Measurements from ENCODE around the gene TCTA.

The TCTA gene

DNA sequence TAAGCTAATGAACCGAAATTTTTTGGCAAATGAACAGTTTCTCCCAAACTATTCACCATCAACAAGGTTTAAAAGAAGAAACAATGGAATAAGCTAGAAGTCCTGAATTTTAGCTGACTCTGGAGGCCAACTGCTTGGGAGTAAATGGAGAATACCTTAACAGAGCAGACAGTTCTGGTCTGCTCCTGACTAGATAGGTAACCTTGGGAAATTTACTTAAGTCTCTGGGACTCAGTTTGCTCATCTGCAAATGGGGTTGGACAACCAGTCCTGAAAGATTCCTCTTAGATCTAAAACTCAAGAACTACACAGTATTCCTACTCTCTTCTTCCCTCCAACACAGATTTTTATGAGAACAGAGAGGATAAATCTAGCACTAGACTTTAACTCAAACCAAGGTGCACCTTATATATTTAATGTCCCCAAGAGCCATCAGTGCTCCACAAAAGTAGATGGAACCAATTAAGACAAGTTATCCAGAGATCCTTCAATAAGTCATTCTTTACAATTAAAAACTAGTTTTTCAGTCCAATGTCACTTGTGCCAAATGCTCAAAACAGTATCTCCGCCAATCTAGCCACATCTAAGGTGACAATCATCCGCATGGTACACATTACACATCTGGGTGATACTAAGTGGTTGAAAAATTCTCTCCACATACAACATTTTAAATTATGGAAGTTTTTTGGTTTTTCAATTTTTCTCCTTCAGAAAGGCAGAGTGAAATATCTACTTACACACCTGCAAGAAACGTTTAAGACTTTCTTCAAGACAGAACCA lies 2.0 kb upstream of the TCTA start:
- no peak for TF ChIP-seq FOXM1 (IDR thresholded peaks at IDR 0.05; ENCODE audit: borderline replicate concordance, low read depth)

DNA sequence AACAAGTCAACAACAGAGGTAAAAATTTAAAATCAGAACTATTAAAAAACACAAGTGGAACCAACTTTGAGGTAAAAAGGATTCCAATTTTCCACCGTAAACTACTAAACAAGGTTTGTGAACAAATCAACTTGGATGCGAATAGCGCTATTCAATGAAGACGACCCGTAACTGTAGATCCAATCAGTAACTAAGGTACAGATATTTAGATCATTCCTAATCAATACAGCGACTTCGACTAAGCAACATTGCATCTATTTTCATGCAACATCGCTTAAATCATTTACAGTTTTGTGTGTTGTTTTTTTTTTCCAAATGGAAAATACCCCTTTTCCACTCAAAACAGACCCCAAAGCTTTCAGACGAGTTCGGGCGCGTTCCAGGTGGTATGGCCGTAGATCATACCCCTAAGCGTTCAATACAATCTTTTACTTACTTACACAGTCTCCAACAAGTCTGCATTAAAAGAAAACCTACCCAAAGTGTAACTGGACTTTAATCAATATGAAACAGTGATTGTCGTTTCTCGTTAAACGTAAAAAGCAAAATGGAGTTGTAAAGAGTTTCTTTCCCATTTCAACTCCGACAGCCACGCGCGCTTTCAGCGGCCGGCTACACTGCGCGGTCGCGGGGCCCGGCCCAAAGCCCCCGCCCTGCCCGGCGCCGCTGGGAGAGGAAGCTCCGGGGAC lies 1.2 kb upstream of the TCTA start:
- TF ChIP-seq, protein P1, sequence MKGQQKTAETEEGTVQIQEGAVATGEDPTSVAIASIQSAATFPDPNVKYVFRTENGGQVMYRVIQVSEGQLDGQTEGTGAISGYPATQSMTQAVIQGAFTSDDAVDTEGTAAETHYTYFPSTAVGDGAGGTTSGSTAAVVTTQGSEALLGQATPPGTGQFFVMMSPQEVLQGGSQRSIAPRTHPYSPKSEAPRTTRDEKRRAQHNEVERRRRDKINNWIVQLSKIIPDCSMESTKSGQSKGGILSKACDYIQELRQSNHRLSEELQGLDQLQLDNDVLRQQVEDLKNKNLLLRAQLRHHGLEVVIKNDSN (IDR thresholded peaks at IDR 0.05) = 0 out of 2 replicates have a peak, but pooled peaks have one; percentile 2
- TF ChIP-seq CREB1 (IDR thresholded peaks at IDR 0.05; ENCODE audit: low read depth) = no peak
- TF ChIP-seq YY1 (IDR thresholded peaks at IDR 0.05; ENCODE audit: low read depth) = 0 out of 2 replicates have a peak, but pooled peaks have one; percentile 2
- TF ChIP-seq, protein P2, sequence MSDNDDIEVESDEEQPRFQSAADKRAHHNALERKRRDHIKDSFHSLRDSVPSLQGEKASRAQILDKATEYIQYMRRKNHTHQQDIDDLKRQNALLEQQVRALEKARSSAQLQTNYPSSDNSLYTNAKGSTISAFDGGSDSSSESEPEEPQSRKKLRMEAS (IDR thresholded peaks at IDR 0.05) = 0 out of 2 replicates have a peak, but pooled peaks have one; percentile 38

DNA sequence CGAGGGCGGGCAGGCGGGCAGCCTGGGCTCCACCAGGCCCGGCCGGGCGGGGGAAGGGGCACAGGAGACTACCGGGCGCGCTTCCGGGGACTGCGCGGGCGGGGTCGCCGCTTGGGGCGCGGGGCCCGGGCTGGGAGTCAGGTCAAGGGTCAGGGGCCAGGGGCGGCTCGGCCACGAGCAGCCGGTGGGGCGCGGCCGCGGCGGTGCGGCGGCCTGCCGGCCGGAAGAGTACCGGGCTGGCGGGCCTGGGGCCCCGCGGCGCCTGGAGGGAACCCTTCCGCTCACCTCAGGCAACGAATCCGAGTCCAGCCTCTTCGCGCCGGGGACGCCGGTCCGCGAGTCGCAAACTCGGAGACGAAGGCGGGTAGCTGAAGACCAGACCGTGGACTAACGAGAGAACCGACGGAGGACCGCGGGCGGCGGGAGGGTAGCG lies 672 bp upstream of the TCTA start:
- TF ChIP-seq TAF1 (IDR thresholded peaks at IDR 0.05; ENCODE audit: low read depth) (no peak), EP300 (IDR thresholded peaks at IDR 0.05; ENCODE audit: borderline replicate concordance) (no peak; the same call in 1 of the 2 replicates), YY1 (IDR thresholded peaks at IDR 0.05; ENCODE audit: low read depth) (0 out of 2 replicates have a peak, but pooled peaks have one; percentile 7)

DNA sequence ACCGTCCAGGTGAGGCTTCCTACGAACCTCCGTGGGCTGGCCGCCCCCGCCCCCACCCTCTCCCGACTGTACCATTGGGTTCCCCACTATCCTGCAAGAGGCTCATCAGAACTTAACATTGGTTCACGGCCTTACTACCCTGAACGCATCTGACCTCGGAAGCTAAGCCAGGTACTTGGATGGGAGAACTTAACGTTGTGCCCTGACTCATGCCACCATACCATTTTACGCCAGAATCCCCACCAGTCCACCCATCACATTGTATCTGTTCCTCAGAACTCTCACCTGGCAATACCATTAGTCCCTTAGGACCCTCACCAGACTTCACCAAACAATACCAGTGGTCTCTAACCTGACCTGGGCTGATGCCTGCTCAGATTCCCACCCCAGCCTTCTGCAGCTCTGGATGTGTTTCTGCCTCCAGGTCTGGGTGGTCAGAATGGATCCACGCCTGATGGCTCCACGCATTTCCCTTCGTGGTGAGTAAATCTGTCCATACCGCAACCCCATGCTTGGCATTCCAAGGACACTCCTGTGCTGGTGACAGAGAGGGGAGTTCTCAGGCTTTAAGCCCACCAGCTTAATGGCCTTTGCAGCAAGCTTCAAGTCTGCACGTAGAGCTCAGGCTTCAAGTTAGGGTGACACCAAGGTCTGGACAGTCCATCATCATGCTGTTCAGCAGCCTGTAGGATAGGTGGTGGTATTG lies 562 bp downstream of the TCTA start:
- TF ChIP-seq TEAD4 (IDR thresholded peaks at IDR 0.05) (no peak), NFIC (IDR thresholded peaks at IDR 0.05) (no peak), YY1 (IDR thresholded peaks at IDR 0.05; ENCODE audit: low read depth) (no peak), EGR1 (IDR thresholded peaks at IDR 0.05) (0 out of 2 replicates have a peak, but pooled peaks have one; percentile 10)
- TF ChIP-seq, protein P3, sequence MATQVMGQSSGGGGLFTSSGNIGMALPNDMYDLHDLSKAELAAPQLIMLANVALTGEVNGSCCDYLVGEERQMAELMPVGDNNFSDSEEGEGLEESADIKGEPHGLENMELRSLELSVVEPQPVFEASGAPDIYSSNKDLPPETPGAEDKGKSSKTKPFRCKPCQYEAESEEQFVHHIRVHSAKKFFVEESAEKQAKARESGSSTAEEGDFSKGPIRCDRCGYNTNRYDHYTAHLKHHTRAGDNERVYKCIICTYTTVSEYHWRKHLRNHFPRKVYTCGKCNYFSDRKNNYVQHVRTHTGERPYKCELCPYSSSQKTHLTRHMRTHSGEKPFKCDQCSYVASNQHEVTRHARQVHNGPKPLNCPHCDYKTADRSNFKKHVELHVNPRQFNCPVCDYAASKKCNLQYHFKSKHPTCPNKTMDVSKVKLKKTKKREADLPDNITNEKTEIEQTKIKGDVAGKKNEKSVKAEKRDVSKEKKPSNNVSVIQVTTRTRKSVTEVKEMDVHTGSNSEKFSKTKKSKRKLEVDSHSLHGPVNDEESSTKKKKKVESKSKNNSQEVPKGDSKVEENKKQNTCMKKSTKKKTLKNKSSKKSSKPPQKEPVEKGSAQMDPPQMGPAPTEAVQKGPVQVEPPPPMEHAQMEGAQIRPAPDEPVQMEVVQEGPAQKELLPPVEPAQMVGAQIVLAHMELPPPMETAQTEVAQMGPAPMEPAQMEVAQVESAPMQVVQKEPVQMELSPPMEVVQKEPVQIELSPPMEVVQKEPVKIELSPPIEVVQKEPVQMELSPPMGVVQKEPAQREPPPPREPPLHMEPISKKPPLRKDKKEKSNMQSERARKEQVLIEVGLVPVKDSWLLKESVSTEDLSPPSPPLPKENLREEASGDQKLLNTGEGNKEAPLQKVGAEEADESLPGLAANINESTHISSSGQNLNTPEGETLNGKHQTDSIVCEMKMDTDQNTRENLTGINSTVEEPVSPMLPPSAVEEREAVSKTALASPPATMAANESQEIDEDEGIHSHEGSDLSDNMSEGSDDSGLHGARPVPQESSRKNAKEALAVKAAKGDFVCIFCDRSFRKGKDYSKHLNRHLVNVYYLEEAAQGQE (IDR thresholded peaks at IDR 0.05; ENCODE audit: low read depth) = no peak
- TF ChIP-seq, protein P2 (IDR thresholded peaks at IDR 0.05) = no peak

DNA sequence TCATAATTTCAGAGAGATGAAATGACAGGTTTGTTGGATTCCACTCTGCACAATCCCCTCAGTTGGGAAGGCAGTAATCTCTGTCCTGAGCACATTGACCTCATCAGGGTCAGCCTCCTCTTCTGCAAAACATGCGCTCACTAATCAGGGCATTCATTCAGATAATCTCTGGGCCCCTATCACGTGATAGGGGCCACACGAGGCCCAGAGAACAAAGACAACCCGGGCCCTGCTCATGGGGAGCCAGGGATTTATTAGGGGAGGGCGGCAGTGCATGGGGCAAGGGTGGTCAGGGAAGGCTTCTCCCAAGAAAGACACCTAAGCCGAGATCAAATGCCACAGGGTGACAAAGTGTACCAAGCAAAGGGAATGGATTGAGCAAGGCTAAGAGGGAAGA lies 1.1 kb downstream of the TCTA start:
- TF ChIP-seq FOXM1 (IDR thresholded peaks at IDR 0.05; ENCODE audit: borderline replicate concordance, low read depth) = no peak

DNA sequence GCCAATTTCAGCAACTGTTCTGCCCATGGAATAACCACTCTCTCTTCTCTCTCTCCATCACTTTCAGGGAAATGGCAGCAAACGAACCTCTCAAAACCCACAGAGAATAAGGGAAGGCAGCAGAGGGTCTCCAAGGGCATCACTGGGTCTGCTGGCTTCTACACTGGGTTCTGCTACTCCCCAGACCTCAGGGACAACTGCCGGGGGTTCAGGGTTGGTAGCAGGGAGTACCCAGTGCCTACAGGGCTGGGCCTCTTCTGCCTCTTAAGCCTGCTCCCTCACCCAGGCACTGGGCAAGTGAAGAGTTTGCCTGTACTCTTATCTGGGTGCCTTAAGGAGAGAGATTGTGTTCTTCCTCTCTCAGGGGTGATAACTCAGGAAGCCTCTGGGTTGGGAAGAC lies 2.5 kb downstream of the TCTA start:
- TF ChIP-seq, protein P1 (IDR thresholded peaks at IDR 0.05) = no peak
- no peak for TF ChIP-seq FOXM1 (IDR thresholded peaks at IDR 0.05; ENCODE audit: borderline replicate concordance, low read depth)
- TF ChIP-seq ZBTB7A (IDR thresholded peaks at IDR 0.05; ENCODE audit: low read depth) = no peak
- TF ChIP-seq TAF1 (IDR thresholded peaks at IDR 0.05; ENCODE audit: low read depth) = no peak
- no peak for TF ChIP-seq NFIC (IDR thresholded peaks at IDR 0.05)
- no peak for TF ChIP-seq TCF12 (IDR thresholded peaks at IDR 0.05; ENCODE audit: low read depth)
- TF ChIP-seq, protein P3 (IDR thresholded peaks at IDR 0.05; ENCODE audit: low read depth) = no peak
- TF ChIP-seq CREB1 (IDR thresholded peaks at IDR 0.05; ENCODE audit: low read depth) = no peak
- no peak for TF ChIP-seq EP300 (IDR thresholded peaks at IDR 0.05; ENCODE audit: borderline replicate concordance)
- no peak for TF ChIP-seq CEBPB (IDR thresholded peaks at IDR 0.05)
- TF ChIP-seq EGR1 (IDR thresholded peaks at IDR 0.05) = no peak
- TF ChIP-seq, protein P2 (IDR thresholded peaks at IDR 0.05) = no peak

Data from Ishikawa (cell line).